ENCODE measurements around the gene PRKAR1B.

Gene PRKAR1B

DNA sequence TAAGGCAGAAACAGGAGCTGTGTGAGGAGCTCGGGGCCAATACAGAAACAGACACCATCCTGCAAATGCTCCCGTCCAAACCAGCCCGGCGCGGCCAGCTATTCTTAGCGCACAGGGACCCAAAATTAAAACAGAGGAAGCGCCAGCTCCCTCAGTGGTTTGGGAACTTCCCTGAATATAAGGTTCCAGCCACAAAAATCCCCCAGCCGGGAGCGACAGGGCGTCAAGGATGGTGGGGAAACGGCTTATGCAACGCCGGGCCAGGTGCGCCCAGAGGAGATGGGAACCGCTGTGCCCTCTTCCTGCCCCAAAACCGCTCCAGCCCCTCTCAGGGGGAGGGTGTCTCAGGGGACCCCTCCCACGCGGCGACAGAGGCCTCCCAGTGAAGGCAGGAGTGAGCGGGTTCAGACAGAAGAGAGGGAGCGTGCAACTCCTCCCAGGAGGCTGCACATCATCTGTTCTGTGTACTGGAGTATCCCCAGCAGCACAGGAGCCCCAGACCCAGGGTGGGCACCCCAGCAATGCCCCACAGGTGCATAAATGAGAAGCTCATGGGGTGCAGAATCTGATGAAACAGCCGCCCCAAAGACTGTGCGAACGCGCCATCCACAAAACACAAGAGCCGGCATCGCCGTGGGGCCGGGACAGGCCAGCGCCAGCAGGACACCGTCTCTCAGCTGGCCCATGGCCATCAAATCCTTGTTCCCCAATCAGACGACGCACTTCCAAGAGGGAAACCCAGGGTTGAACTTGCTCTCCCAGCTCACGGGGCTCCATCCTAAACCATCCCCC is 133.6 kb downstream of the PRKAR1B start:
- FAIRE-seq = no peak
- no peak for DNase-seq (ENCODE audit: low spot score)

GRCh38 chr7:591856-592628 is 135.0 kb downstream of the PRKAR1B start:
- DNase-seq (ENCODE audit: low spot score) = no peak

DNA sequence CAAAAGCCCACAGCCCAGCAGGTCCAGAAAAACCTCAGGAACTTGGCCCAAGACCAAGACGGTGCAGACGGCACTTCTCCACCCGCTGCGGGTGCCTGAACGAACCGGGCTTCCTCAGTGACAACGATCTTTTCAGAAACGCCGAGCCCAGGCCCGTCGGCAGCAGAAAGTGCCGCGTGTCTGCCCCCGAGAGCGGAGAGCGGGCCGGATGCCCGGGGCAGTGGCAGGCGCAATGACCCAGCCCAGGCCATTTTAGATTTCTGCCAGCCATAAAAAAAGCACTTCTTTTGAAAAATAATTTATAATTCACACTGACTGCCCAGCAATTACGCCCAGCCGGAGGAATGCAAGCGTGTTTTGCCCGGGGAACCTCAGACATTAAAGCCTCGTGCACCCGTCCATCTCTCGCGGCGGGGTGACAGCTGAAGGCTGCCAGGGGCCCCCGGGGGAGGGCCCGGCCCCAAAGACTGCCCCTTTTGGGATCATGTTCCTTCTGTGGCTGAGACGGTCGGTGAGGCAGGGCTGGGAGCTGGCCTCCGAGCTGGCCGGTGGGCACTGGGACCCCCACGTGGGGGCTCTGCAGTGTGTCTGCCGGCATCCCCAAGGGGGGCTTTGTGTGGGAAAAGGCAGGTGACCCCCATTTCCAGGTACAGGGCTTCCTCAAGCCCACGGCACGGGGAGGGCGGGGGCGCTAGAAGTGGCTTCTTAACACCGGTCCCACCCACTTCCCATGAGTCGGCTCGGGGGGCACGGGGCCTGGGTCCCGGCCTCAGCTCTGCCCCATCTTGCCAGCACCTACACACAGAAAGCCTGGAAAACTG is 136.1 kb downstream of the PRKAR1B start:
- DNase-seq (ENCODE audit: low spot score) = no peak
- no peak for FAIRE-seq

More at GRCh38 chr7:591856-592628, 135.0 kb downstream of the PRKAR1B start:
- FAIRE-seq = no peak

GRCh38 chr7:589781-590575 is 137.1 kb downstream of the PRKAR1B start:
- no peak for DNase-seq (ENCODE audit: low spot score)
- no peak for FAIRE-seq

DNA sequence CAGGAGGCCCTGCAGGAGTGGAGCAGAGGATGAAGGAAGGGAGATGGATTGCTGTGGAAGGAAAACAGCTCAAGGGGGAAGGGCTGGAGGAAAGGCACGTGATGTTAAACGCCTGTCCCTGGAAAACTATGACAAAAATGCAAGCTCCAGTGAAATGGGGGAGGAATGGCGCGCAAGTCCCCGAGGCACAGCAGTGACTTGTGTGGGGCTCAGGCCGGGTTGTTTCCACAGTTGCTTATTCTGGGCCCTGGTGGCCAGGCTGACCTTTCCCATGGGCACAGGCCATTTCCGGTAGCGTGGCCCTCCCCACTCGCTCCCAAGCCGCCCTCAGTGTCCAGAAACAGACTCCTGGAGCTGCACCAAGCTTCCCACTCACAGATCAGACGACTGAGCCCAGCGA is 139.3 kb downstream of the PRKAR1B start:
- FAIRE-seq = no peak
- no peak for DNase-seq (ENCODE audit: low spot score)

GRCh38 chr7:586494-586893 is 140.6 kb downstream of the PRKAR1B start:
- DNase-seq (ENCODE audit: low spot score) (no peak), FAIRE-seq (no peak)

GRCh38 chr7:585873-586272 is 141.2 kb downstream of the PRKAR1B start:
- FAIRE-seq (no peak), DNase-seq (ENCODE audit: low spot score) (no peak)

- no peak for FAIRE-seq
- no peak for DNase-seq (ENCODE audit: low spot score)
Measured at GRCh38 chr7:585229-585711, 141.8 kb downstream of the PRKAR1B start.

DNA sequence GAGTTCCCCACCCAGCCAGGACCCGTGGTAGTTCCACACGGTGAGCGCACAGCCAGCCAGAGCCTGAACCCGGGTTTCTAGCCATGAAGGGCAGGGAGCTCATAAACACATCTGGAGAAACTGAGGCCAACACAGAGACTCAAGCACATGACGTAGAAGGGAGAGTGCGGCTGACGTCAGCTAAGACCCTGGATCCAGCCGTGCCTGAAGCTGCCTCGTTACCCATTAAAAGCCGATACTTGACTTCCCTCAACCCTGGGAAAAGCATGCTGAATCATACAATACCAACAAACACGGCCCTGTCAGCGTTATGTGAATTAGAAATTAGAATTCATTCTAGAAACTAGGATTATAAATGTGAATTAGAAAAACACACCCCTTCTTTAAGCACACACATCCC is 142.3 kb downstream of the PRKAR1B start:
- DNase-seq (ENCODE audit: low spot score) = no peak
- FAIRE-seq = no peak

DNA sequence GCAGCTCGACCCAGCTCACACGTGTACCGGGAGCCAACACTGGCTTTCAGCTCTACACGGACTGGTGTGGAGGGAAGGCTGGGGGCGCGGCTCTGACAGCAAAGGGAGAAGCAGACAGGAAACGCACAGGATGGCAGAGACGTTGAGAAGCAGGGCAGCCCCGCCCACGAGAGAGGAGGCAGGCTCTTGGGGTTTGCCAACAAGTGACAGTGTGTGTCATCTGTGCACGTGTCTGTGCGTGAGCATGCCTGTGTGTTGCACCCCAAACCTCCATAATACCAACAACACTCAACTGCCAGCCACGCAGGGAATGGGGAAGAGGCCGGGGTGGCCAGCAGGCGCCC is 143.0 kb downstream of the PRKAR1B start:
- DNase-seq (ENCODE audit: low spot score) (no peak), FAIRE-seq (no peak)

DNA sequence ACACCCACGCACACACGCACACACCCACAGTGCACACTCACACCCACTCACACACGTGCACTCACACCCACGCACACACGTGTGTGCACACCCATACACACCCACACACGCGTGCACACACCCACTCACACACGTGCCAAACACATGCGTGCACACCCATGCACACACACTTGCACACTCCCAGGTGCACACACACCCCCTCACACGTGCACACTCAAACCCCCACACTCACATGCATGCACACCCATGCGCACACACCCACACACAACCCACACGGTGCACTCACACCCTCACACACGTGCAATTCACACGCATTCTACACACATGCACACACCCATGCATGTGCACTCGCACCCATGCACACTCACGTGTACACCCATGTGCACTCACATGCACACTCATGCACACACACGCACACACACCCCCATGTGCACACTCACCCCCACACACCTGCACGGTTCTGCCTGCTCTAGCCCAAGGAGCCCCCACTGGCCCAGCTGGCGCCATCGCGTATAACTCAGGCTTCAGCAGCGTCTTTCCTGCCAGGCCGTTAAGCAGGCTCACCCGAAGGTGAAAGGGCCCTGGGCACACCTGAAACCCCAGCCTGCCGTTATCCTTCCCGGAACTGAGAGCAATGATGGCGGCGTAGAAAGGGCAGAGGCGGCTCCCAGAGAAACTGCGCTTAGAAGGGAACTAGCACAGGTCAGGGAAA is 143.5 kb downstream of the PRKAR1B start:
- FAIRE-seq = no peak
- DNase-seq (ENCODE audit: low spot score) = no peak

DNA sequence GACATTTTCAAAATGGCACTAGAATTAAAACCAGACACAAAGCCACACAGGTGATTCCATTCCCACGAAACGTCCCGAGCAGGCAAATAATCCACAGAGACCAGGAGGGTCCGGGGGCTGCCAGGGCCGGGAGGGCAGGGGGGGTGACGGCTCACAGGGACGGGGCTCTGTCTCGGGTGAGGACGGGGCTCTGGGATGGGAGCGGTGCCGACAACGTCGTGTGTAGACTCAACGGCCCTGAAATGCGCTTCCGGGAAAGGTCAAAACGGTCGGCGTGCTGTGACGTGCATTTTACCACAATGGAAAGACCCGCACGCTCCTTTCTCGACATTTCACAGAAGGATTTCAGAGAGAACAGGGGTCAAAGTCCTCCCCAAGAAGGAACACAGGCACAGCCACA is 144.2 kb downstream of the PRKAR1B start:
- FAIRE-seq (no peak), DNase-seq (ENCODE audit: low spot score) (no peak)

DNA sequence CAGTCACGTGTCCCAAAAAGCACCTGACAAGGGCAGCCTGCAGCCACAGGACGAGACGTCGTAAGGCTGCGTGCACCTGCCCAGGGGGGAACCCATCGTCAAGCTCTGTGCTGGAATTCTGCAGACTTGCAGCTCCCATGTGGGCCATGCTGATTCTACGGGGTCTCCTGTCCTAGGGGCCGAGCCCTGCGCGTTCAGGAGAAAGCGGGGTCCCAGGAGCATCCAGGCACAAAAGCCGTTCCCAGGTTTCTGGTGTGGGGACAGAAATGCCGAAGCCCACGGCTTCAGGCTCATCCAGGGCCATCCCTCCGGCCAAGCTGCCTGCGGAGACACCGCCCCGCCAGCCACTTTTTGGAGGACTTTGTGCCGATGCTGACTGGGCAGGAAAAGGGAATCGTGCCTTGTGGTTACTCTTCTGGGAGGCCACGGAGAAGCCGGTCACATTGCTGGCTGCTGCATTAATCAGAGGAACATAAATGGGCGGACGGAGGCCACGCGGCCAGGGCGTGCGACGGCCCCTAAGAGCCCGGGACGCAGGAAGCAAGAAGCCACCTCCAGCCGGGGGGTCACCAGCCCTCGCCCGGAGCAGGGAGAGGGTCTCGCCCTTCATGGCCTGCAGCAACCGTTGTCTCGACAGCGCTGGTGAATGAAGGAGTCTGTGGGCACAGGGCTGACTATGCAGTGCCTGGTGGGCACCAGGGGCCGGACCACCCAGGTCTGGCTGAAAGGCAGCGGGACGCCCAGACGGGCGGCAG is 144.8 kb downstream of the PRKAR1B start:
- no peak for DNase-seq (ENCODE audit: low spot score)
- no peak for FAIRE-seq

DNA sequence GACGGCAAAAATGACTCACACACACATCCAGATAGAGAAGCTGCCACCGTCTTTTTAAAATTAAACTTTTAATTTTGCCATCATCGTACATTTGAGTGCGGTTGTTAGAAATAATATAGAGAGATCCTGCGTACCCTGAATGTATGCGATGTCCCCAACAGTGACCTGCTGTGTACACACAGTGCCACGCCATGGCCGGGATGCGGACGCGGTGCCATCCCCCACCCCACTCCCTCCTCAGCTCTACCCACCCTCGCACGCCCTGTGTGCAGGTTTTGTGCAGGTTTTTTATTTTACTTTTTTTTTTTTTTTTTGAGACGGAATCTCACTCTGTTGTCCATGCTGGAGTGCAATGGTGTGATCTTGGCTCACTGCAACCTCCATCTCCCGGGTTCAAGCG is 148.7 kb downstream of the PRKAR1B start:
- DNase-seq (ENCODE audit: low spot score) (no peak), FAIRE-seq (no peak)

- FAIRE-seq = no peak
- DNase-seq (ENCODE audit: low spot score) = no peak
Measured at GRCh38 chr7:577741-578370, 149.2 kb downstream of the PRKAR1B start.

GRCh38 chr7:577278-577665 is 149.8 kb downstream of the PRKAR1B start:
- no peak for FAIRE-seq
- DNase-seq (ENCODE audit: low spot score) = no peak

GRCh38 chr7:576524-577277 is 150.4 kb downstream of the PRKAR1B start:
- no peak for FAIRE-seq
- no peak for DNase-seq (ENCODE audit: low spot score)

Measured in RCC 7860 (cell line).